CD1c-positive myeloid dendritic cell (primary cell): Measurements from ENCODE around the gene COL7A1.
"Not testable (repeated sequence)": the region's sequence is repeated elsewhere in the genome, so short reads cannot be mapped to it uniquely, and the experiment has no call there.

Experiments used
- DNase-seq: peaks from one replicate; pipeline ENCODE4 v3.0.0-alpha.2; 2016; ENCODE audit errors: extremely low spot score

COL7A1 gene

GRCh38 chr3:48563382-48563918 is 31.7 kb downstream of the COL7A1 start, which contains the start of gene UCN2:
UCN2 (minus strand) TSS chr3:48563781; CDS start chr3:48563124, 657 bp downstream.
- no peak for DNase-seq

- no peak for DNase-seq
These were observed 32.6 kb downstream of the COL7A1 start for GRCh38 chr3:48562367-48563095.

GRCh38 chr3:48561045-48561736 is 33.9 kb downstream of the COL7A1 start:
- peak; percentile 81 for DNase-seq

- DNase-seq: peak; percentile 51
These were observed 34.5 kb downstream of the COL7A1 start for GRCh38 chr3:48560648-48561018.

- DNase-seq: peak; percentile 95
These were observed 36.5 kb downstream of the COL7A1 start for GRCh38 chr3:48558493-48559134.

GRCh38 chr3:48556796-48557626 is 38.1 kb downstream of the COL7A1 start, which contains the start of gene PFKFB4:
PFKFB4 (minus strand) TSS chr3:48556803; CDS start chr3:48556777, 26 bp downstream.
- DNase-seq: peak; percentile 99

- DNase-seq: no peak
These were observed 39.0 kb downstream of the COL7A1 start for GRCh38 chr3:48555949-48556795.

- DNase-seq: no peak
These were observed 39.7 kb downstream of the COL7A1 start for GRCh38 chr3:48555231-48555948.

- no peak for DNase-seq
These were observed 41.0 kb downstream of the COL7A1 start for GRCh38 chr3:48553886-48554845.

GRCh38 chr3:48553361-48553760 is 41.8 kb downstream of the COL7A1 start:
- no peak for DNase-seq

- DNase-seq: no peak
These were observed 42.8 kb downstream of the COL7A1 start for GRCh38 chr3:48552111-48552951.

GRCh38 chr3:48551651-48552050 is 43.5 kb downstream of the COL7A1 start:
- not testable (repeated sequence) for DNase-seq

GRCh38 chr3:48548729-48549705 is 46.1 kb downstream of the COL7A1 start:
- DNase-seq: peak; percentile 93

GRCh38 chr3:48548126-48548525 is 47.0 kb downstream of the COL7A1 start:
- DNase-seq: no peak

- no peak for DNase-seq
These were observed 48.8 kb downstream of the COL7A1 start for GRCh38 chr3:48546203-48546829.

- no peak for DNase-seq
These were observed 51.0 kb downstream of the COL7A1 start for GRCh38 chr3:48544141-48544540.
